Measurements from ENCODE around the gene MRPL48.

Gene MRPL48

DNA sequence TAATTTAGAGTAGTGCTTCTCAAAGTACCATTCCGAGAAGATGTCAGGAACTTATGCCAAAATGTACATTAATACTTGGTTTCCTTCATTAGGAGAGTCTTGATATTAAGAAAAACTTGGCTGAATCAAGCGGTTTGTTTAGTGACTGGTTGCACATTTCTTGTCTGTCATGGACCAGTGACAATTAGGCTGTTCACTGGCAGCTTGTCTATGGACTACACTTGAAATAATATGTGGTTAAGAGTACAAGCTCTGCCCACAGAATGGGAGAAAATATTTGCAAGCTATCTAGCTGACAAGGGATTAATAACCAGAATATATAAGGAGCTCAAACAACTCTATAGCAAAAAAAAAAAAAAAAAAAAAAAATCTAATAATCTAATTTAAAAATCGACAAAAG, 64.4 kb downstream of the MRPL48 start:
- TF ChIP-seq, protein P1, sequence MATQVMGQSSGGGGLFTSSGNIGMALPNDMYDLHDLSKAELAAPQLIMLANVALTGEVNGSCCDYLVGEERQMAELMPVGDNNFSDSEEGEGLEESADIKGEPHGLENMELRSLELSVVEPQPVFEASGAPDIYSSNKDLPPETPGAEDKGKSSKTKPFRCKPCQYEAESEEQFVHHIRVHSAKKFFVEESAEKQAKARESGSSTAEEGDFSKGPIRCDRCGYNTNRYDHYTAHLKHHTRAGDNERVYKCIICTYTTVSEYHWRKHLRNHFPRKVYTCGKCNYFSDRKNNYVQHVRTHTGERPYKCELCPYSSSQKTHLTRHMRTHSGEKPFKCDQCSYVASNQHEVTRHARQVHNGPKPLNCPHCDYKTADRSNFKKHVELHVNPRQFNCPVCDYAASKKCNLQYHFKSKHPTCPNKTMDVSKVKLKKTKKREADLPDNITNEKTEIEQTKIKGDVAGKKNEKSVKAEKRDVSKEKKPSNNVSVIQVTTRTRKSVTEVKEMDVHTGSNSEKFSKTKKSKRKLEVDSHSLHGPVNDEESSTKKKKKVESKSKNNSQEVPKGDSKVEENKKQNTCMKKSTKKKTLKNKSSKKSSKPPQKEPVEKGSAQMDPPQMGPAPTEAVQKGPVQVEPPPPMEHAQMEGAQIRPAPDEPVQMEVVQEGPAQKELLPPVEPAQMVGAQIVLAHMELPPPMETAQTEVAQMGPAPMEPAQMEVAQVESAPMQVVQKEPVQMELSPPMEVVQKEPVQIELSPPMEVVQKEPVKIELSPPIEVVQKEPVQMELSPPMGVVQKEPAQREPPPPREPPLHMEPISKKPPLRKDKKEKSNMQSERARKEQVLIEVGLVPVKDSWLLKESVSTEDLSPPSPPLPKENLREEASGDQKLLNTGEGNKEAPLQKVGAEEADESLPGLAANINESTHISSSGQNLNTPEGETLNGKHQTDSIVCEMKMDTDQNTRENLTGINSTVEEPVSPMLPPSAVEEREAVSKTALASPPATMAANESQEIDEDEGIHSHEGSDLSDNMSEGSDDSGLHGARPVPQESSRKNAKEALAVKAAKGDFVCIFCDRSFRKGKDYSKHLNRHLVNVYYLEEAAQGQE (IDR thresholded peaks at IDR 0.05; ENCODE audit: insufficient read depth in 1 of 2, low read depth in 2 of 2, low read length in 2 of 2) = no peak
- TF ChIP-seq POLR2AphosphoS5 (IDR thresholded peaks at IDR 0.05; ENCODE audit: low read depth, low read length) = no peak
- no peak for TF ChIP-seq FOXP2 (optimal IDR thresholded peaks at IDR 0.05; ENCODE audit: borderline replicate concordance, extremely low read depth, extremely low read length, insufficient read depth)
- TF ChIP-seq SIN3A (IDR thresholded peaks at IDR 0.05; ENCODE audit: borderline replicate concordance, insufficient read depth, low read length) = no peak
- no peak for TF ChIP-seq TAF1 (IDR thresholded peaks at IDR 0.05; ENCODE audit: borderline replicate concordance, insufficient read depth, low read length)

- TF ChIP-seq, protein P1 (IDR thresholded peaks at IDR 0.05; ENCODE audit: insufficient read depth in 1 of 2, low read depth in 2 of 2, low read length in 2 of 2) = no peak
- no peak for TF ChIP-seq POLR2AphosphoS5 (IDR thresholded peaks at IDR 0.05; ENCODE audit: low read depth, low read length)
- TF ChIP-seq TAF1 (IDR thresholded peaks at IDR 0.05; ENCODE audit: borderline replicate concordance, insufficient read depth, low read length) = no peak
- no peak for TF ChIP-seq FOXP2 (optimal IDR thresholded peaks at IDR 0.05; ENCODE audit: borderline replicate concordance, extremely low read depth, extremely low read length, insufficient read depth)
- TF ChIP-seq SIN3A (IDR thresholded peaks at IDR 0.05; ENCODE audit: borderline replicate concordance, insufficient read depth, low read length) = no peak
Measured at GRCh38 chr11:73854680-73855079, 67.0 kb downstream of the MRPL48 start.

- TF ChIP-seq, protein P1 (IDR thresholded peaks at IDR 0.05; ENCODE audit: insufficient read depth in 1 of 2, low read depth in 2 of 2, low read length in 2 of 2) = no peak
- TF ChIP-seq FOXP2 (optimal IDR thresholded peaks at IDR 0.05; ENCODE audit: borderline replicate concordance, extremely low read depth, extremely low read length, insufficient read depth) = no peak
- TF ChIP-seq SIN3A (IDR thresholded peaks at IDR 0.05; ENCODE audit: borderline replicate concordance, insufficient read depth, low read length) = no peak
- TF ChIP-seq TAF1 (IDR thresholded peaks at IDR 0.05; ENCODE audit: borderline replicate concordance, insufficient read depth, low read length) = no peak
- TF ChIP-seq POLR2AphosphoS5 (IDR thresholded peaks at IDR 0.05; ENCODE audit: low read depth, low read length) = no peak
Measured at GRCh38 chr11:73856031-73856567, 68.4 kb downstream of the MRPL48 start.

DNA sequence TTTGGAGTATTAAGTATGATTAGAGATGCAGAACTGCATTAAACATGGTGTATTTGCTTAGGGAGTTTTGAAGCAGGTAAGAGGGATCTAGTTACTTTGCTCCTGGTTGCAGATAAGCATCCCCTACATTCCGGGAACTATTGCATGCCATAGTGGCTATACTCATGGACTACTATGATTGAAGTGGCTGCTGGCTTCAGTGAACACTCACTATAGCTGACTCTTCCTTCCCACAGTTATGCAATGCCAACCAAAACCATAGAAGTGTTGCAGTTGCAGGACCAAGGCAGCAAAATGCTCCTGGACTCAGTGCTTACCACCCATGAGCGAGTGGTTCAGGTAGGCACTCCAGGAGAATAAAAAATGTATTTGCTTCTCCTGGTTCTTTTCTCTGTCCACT, 72.0 kb downstream of the MRPL48 start:
- no peak for TF ChIP-seq FOXP2 (optimal IDR thresholded peaks at IDR 0.05; ENCODE audit: borderline replicate concordance, extremely low read depth, extremely low read length, insufficient read depth)

DNA sequence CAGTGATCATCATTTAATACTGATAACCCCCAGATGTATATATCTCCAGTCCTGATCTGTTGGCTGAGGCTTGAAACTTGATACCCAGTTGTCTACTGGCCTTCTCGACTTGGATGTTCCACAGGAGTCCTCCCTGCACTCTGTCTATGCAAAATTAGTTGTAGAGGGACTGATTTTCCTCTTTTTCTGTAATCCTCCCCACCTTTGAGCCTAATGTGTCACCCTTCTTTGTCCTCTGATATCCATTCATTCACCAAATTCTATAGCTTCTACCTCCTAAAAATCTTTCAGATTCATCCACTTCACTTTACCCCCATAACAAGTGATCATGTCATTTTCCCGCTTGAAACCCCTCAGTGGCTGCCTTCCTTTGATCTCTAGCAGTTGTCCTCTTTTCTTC, 72.5 kb downstream of the MRPL48 start:
- TF ChIP-seq FOXP2 (optimal IDR thresholded peaks at IDR 0.05; ENCODE audit: borderline replicate concordance, extremely low read depth, extremely low read length, insufficient read depth) = no peak

DNA sequence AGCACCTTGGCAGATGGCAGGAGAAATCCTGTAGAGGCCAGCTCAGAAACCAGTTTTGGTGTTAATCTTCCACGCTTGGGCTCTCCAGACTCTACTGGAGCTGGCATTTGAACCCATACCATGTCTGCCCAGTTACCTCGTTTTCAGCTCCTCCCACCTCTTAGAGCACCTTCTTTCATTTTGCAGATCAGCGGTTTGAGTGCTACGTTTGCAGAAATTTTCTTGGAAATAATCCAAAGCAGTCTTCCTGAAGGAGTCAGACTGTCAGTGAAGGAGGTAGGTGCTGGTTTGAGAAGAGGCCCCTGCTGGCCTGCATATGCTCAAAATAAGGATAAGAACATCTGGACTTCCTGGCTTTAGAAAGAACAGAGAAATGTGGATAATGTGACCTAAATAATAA, 75.3 kb downstream of the MRPL48 start:
- TF ChIP-seq TAF1 (IDR thresholded peaks at IDR 0.05; ENCODE audit: borderline replicate concordance, insufficient read depth, low read length) (no peak), FOXP2 (optimal IDR thresholded peaks at IDR 0.05; ENCODE audit: borderline replicate concordance, extremely low read depth, extremely low read length, insufficient read depth) (no peak), POLR2AphosphoS5 (IDR thresholded peaks at IDR 0.05; ENCODE audit: low read depth, low read length) (no peak), SIN3A (IDR thresholded peaks at IDR 0.05; ENCODE audit: borderline replicate concordance, insufficient read depth, low read length) (no peak)
- TF ChIP-seq, protein P1 (IDR thresholded peaks at IDR 0.05; ENCODE audit: insufficient read depth in 1 of 2, low read depth in 2 of 2, low read length in 2 of 2) = no peak

Measured in PFSK-1 (cell line).